SK-N-SH treated with all-trans-retinoic acid at 6 μM for 48 hours (cell line): ENCODE results near the gene PAXIP1.

Source experiments
- CSDC2 ChIP-seq: fragments of 250-450 bp; sonication (Bioruptor Pico); IDR thresholded peaks from 2 replicates; pipeline ENCODE4 v1.5.0; 2020; ENCODE audit warnings: mild to moderate bottlenecking, moderate library complexity
- CSRNP3 ChIP-seq: fragments of 250-450 bp; sonication (Bioruptor Pico); IDR thresholded peaks from 2 replicates; pipeline ENCODE4 v1.5.1; 2021; ENCODE audit warnings: mild to moderate bottlenecking, moderate library complexity
- RARB ChIP-seq: fragments of 250-450 bp; sonication (Bioruptor Pico); IDR thresholded peaks from 2 replicates; pipeline ENCODE4 v1.8.0; 2021; ENCODE audit warnings: mild to moderate bottlenecking, moderate library complexity

GRCh38 chr7:154912871-154913637 is 89.9 kb downstream of the PAXIP1 start:
- TF ChIP-seq CSRNP3 (CRISPR knock-in tag) (no peak), RARB (CRISPR knock-in tag) (no peak), CSDC2 (CRISPR knock-in tag) (no peak)
